Retina (tissue), 1 donor: ENCODE measurements around the gene HOXA4.
A peak's percentile ranks its signal among the peaks of the same experiment; 100 is the strongest.

ENCODE experiments used
- DNase-seq: peaks from one replicate; pipeline ENCODE4 v3.0.0-alpha.2; 2016

The HOXA4 gene

GRCh38 chr7:27146491-27147198 is 16.1 kb upstream of the HOXA4 start:
- DNase-seq, result no peak

- DNase-seq, result no peak
Observed at GRCh38 chr7:27145914-27146412, 15.4 kb upstream of the HOXA4 start.

GRCh38 chr7:27145165-27145913 is 14.8 kb upstream of the HOXA4 start:
- DNase-seq, result peak; percentile 61

GRCh38 chr7:27144781-27145164 is 14.2 kb upstream of the HOXA4 start:
- DNase-seq, result peak; percentile 59

- DNase-seq, result peak; percentile 51
Observed at GRCh38 chr7:27143950-27144780, 13.6 kb upstream of the HOXA4 start.

GRCh38 chr7:27143023-27143949 is 12.7 kb upstream of the HOXA4 start, which contains the start of gene HOXA5:
HOXA5 (minus strand) TSS chr7:27143681; CDS start chr7:27143607, 74 bp downstream.
- peak; percentile 81 for DNase-seq

- no peak for DNase-seq
Observed at GRCh38 chr7:27142580-27143022, 12.0 kb upstream of the HOXA4 start.

GRCh38 chr7:27141923-27142579 is 11.5 kb upstream of the HOXA4 start:
- no peak for DNase-seq

- DNase-seq, result no peak
Observed at GRCh38 chr7:27141137-27141922, 10.8 kb upstream of the HOXA4 start.

- no peak for DNase-seq
Observed at GRCh38 chr7:27140126-27140857, 9.7 kb upstream of the HOXA4 start.

- DNase-seq, result peak; percentile 63
Observed at GRCh38 chr7:27139334-27140125, 9.0 kb upstream of the HOXA4 start.

GRCh38 chr7:27138985-27139333 is 8.4 kb upstream of the HOXA4 start:
- DNase-seq, result peak; percentile 60

GRCh38 chr7:27138472-27138871 is 7.9 kb upstream of the HOXA4 start:
- no peak for DNase-seq

GRCh38 chr7:27137640-27138315 is 7.2 kb upstream of the HOXA4 start:
- no peak for DNase-seq

- DNase-seq, result no peak
Observed at GRCh38 chr7:27134392-27134791, 3.8 kb upstream of the HOXA4 start.

- no peak for DNase-seq
Observed at GRCh38 chr7:27133409-27134231, 3.1 kb upstream of the HOXA4 start.

GRCh38 chr7:27132978-27133377 is 2.4 kb upstream of the HOXA4 start:
- DNase-seq, result no peak

- DNase-seq, result no peak
Observed at GRCh38 chr7:27132214-27132613, 1.7 kb upstream of the HOXA4 start.
